ENCODE results near the gene TOX2.

DNA sequence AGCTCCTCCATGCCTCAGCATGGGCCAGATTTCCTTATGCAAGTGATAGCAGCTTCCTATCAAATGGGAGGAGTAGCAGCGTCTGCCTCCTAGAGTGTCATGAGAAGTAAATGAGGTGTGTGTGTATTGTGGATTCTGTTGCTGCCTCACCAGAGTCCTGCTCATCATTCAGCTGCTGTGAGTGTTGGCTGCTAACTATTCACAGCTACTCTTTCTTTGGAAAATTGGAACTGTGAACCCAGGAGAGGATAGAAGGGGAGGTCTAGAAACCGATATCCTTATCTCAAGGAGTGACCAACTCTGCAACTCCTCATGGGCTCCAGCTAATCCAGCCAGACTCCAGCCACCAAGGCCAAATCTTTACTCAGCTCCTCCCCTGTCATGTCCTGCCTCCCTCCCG lies 63.3 kb downstream of the TOX2 start:
- TF ChIP-seq, protein P1, sequence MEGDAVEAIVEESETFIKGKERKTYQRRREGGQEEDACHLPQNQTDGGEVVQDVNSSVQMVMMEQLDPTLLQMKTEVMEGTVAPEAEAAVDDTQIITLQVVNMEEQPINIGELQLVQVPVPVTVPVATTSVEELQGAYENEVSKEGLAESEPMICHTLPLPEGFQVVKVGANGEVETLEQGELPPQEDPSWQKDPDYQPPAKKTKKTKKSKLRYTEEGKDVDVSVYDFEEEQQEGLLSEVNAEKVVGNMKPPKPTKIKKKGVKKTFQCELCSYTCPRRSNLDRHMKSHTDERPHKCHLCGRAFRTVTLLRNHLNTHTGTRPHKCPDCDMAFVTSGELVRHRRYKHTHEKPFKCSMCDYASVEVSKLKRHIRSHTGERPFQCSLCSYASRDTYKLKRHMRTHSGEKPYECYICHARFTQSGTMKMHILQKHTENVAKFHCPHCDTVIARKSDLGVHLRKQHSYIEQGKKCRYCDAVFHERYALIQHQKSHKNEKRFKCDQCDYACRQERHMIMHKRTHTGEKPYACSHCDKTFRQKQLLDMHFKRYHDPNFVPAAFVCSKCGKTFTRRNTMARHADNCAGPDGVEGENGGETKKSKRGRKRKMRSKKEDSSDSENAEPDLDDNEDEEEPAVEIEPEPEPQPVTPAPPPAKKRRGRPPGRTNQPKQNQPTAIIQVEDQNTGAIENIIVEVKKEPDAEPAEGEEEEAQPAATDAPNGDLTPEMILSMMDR (IDR thresholded peaks at IDR 0.05; ENCODE audit: insufficient read depth, low read depth, low read length) = no peak
- TF ChIP-seq EZH2 (IDR thresholded peaks at IDR 0.05; ENCODE audit: insufficient read depth, low read length) = no peak
